Activated naive CD4-positive, alpha-beta T cell treated with anti-CD3 and anti-CD28 coated beads, Interleukin-2, amount 50 U/mL, for 72 hours (primary cell): ENCODE results near the gene ATP6V0E2. TPM values are rescaled to one million over a fixed set of nuclear protein-coding genes. Genes with fewer than 3 reads are reported as not detected.
"Not testable (repeated sequence)": the region's sequence is repeated elsewhere in the genome, so short reads cannot be mapped to it uniquely, and the experiment has no call there.

Source experiments
- ATAC-seq, 2 donors: fragments of 150-1000 bp; cut with Tn5 transposase; 2 replicates each; pipeline ENCODE4 v1.10.0; 2021; ENCODE audit warnings: mild to moderate bottlenecking in 2 of 2, moderate library complexity in 2 of 2
- DNase-seq, 2 donors: peaks; one replicate each; pipeline ENCODE4 v3.0.0; 2021 to 2022; ENCODE audit warnings: low spot score in 2 of 2
- H3K27ac Mint-ChIP-seq, 2 donors: one replicate each; pipeline ENCODE4 v1.8.0; 2022; ENCODE audit warnings: mild to moderate bottlenecking in 2 of 2, mixed read lengths in 2 of 2
- H3K36me3 Mint-ChIP-seq, 2 donors: one replicate each; pipeline ENCODE4 v1.8.0; 2022; ENCODE audit warnings: mixed read lengths in 2 of 2
- H3K9me3 Mint-ChIP-seq, 2 donors: one replicate each; pipeline ENCODE4 v1.8.0; 2022; ENCODE audit warnings: mixed read lengths in 2 of 2
- total RNA-seq, 2 donors: library from RNA; stranded (reverse); gene quantifications; one replicate each; pipeline ENCODE4 v1.2.3, GENCODE V29; 2022

Gene ATP6V0E2
- total RNA-seq, 2 donors from 2014 or later, result 35.4 to 43.5 TPM

- ATAC-seq (no peak), DNase-seq (no peak)
- Mint-ChIP-seq H3K9me3 (no peaks in the 10 kb centered on the region), H3K36me3 (peaks cover 3 to 6% of the 10 kb centered on the region in 2 donors), H3K27ac (peak overlapping the region in 1 of 2 donors; percentile 15)
Measured at GRCh38 chr7:149880638-149881311, 7.0 kb downstream of the ATP6V0E2 start.

- peaks cover 0 to 6% of the 10 kb centered on the region in 2 donors for H3K36me3 Mint-ChIP-seq
Measured at GRCh38 chr7:149881328-149882247, 7.8 kb downstream of the ATP6V0E2 start.

GRCh38 chr7:149882248-149883047 is 8.7 kb downstream of the ATP6V0E2 start:
- H3K9me3 Mint-ChIP-seq, result no peaks in the 10 kb centered on the region
- H3K36me3 Mint-ChIP-seq, result peaks cover 0 to 6% of the 10 kb centered on the region in 2 donors
- DNase-seq, result no peak
- peak overlapping the region; percentile 3 to 34 for H3K27ac Mint-ChIP-seq
- ATAC-seq, result no peak

More at GRCh38 chr7:149881328-149882247, 7.8 kb downstream of the ATP6V0E2 start:
- no peaks in the 10 kb centered on the region for H3K9me3 Mint-ChIP-seq
- ATAC-seq (no peak), DNase-seq (no peak)
- peak overlapping the region; percentile 15 to 69 for H3K27ac Mint-ChIP-seq

- ATAC-seq, result no peak
- no peak for DNase-seq
- no peaks in the 10 kb centered on the region for H3K9me3 Mint-ChIP-seq
- H3K36me3 Mint-ChIP-seq, result peaks cover 0 to under 1% of the 10 kb centered on the region in 2 donors
- H3K27ac Mint-ChIP-seq, result peak overlapping the region in 1 of 2 donors; percentile 3
Measured at GRCh38 chr7:149883048-149883438, 9.3 kb downstream of the ATP6V0E2 start.

- Mint-ChIP-seq H3K36me3 (no peaks in the 10 kb centered on the region), H3K27ac (no peak overlapping the region), H3K9me3 (no peaks in the 10 kb centered on the region)
- ATAC-seq (peak; percentile 89), DNase-seq (peak; percentile 55 to 56)
Measured at GRCh38 chr7:149883452-149883861, 9.7 kb downstream of the ATP6V0E2 start.

- no peak for ATAC-seq
- Mint-ChIP-seq H3K27ac (no peak overlapping the region), H3K36me3 (no peaks in the 10 kb centered on the region), H3K9me3 (no peaks in the 10 kb centered on the region)
- DNase-seq, result no peak
Measured at GRCh38 chr7:149884016-149884415, 10.2 kb downstream of the ATP6V0E2 start.

GRCh38 chr7:149884541-149884940 is 10.8 kb downstream of the ATP6V0E2 start:
- Mint-ChIP-seq H3K36me3 (no peaks in the 10 kb centered on the region), H3K9me3 (no peaks in the 10 kb centered on the region), H3K27ac (no peak overlapping the region)
- DNase-seq (no peak), ATAC-seq (no peak)

- no peak for DNase-seq
- ATAC-seq, result no peak
- Mint-ChIP-seq H3K9me3 (no peaks in the 10 kb centered on the region), H3K36me3 (no peaks in the 10 kb centered on the region), H3K27ac (no peak overlapping the region)
Measured at GRCh38 chr7:149885191-149886017, 11.6 kb downstream of the ATP6V0E2 start.

- no peaks in the 10 kb centered on the region for H3K9me3 Mint-ChIP-seq
- H3K36me3 Mint-ChIP-seq, result no peaks in the 10 kb centered on the region
- no peak for DNase-seq
- no peak overlapping the region for H3K27ac Mint-ChIP-seq
- no peak for ATAC-seq
Measured at GRCh38 chr7:149886018-149886415, 12.2 kb downstream of the ATP6V0E2 start.

GRCh38 chr7:149887311-149887710 is 13.5 kb downstream of the ATP6V0E2 start:
- DNase-seq (no peak), ATAC-seq (no peak)
- no peak overlapping the region for H3K27ac Mint-ChIP-seq
- no peaks in the 10 kb centered on the region for H3K9me3 Mint-ChIP-seq
- H3K36me3 Mint-ChIP-seq, result no peaks in the 10 kb centered on the region

GRCh38 chr7:149890715-149891114 is 16.9 kb downstream of the ATP6V0E2 start:
- H3K36me3 Mint-ChIP-seq, DNase-seq, H3K27ac Mint-ChIP-seq, H3K9me3 Mint-ChIP-seq, ATAC-seq: not testable (repeated sequence)

- not testable (repeated sequence) for ATAC-seq, H3K27ac Mint-ChIP-seq, H3K9me3 Mint-ChIP-seq, H3K36me3 Mint-ChIP-seq, DNase-seq
Measured at GRCh38 chr7:149894957-149895356, 21.2 kb downstream of the ATP6V0E2 start.

- not testable (repeated sequence) for ATAC-seq, H3K9me3 Mint-ChIP-seq, DNase-seq, H3K36me3 Mint-ChIP-seq
- peak overlapping the region in 1 of 2 donors; percentile 22 for H3K27ac Mint-ChIP-seq
Measured at GRCh38 chr7:149907776-149908376, 34.1 kb downstream of the ATP6V0E2 start.

- not testable (repeated sequence) for ATAC-seq, H3K36me3 Mint-ChIP-seq, H3K9me3 Mint-ChIP-seq, DNase-seq, H3K27ac Mint-ChIP-seq
Measured at GRCh38 chr7:149910219-149910618, 36.5 kb downstream of the ATP6V0E2 start.

GRCh38 chr7:149912126-149912525 is 38.4 kb downstream of the ATP6V0E2 start:
- H3K9me3 Mint-ChIP-seq, H3K36me3 Mint-ChIP-seq, H3K27ac Mint-ChIP-seq, DNase-seq, ATAC-seq: not testable (repeated sequence)
